ENCODE results near the gene TTI1.

GRCh38 chr20:38017959-38018358, 15.3 kb downstream of the TTI1 start:
- TF ChIP-seq CTCF (IDR thresholded peaks at IDR 0.05) (no peak), POLR2AphosphoS5 (IDR thresholded peaks at IDR 0.05) (no peak), EP300 (IDR thresholded peaks at IDR 0.05) (no peak), POLR2A (IDR thresholded peaks at IDR 0.05) (no peak)

All from stomach (tissue), 4 donors.